GM12872 (cell line): ENCODE results near the gene KTN1.

Experiments
- TF ChIP-seq, protein P1 (sequence below): IDR thresholded peaks from 3 replicates; pipeline ENCODE4 v1.5.1; 2011; ENCODE audit warnings: low read depth, mild to moderate bottlenecking, low read length, moderate library complexity; ENCODE audit not compliant: insufficient read depth

KTN1 gene

DNA sequence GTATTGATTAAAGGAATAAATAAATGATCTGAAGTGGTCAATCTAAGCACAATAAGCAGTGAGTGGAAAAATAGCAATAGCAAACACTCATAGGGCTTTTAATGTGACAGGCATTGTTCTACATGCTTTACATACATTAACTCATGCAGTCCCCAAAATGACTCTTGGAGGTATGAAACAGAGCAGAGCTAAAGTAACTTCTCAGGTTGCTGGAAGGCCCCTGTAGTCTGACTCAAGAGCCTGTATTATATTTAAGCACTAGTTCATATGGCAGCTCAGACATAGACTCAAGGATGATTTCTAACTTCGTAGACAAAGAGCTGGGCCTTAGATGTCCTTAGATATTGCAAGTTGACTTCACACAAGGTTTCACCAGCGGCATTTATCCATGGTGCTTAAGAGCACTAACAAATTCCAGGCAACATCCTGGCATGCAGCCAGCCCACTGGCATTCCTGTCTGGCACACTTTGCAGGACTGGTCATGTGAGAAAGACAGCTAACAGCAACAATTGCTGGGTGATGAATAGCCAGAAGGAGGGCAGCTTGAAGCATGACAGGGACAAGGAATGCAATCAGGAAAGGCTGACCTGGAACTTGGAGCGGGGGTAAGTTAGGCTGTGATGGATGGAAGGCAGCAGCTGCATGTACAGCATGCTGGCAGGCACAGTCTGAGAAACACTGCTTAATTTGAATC lies 22.9 kb upstream of the KTN1 start:
- TF ChIP-seq, protein P1, sequence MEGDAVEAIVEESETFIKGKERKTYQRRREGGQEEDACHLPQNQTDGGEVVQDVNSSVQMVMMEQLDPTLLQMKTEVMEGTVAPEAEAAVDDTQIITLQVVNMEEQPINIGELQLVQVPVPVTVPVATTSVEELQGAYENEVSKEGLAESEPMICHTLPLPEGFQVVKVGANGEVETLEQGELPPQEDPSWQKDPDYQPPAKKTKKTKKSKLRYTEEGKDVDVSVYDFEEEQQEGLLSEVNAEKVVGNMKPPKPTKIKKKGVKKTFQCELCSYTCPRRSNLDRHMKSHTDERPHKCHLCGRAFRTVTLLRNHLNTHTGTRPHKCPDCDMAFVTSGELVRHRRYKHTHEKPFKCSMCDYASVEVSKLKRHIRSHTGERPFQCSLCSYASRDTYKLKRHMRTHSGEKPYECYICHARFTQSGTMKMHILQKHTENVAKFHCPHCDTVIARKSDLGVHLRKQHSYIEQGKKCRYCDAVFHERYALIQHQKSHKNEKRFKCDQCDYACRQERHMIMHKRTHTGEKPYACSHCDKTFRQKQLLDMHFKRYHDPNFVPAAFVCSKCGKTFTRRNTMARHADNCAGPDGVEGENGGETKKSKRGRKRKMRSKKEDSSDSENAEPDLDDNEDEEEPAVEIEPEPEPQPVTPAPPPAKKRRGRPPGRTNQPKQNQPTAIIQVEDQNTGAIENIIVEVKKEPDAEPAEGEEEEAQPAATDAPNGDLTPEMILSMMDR = no peak

GRCh38 chr14:55562135-55562534 lies 17.9 kb upstream of the KTN1 start:
- TF ChIP-seq, protein P1 = no peak

DNA sequence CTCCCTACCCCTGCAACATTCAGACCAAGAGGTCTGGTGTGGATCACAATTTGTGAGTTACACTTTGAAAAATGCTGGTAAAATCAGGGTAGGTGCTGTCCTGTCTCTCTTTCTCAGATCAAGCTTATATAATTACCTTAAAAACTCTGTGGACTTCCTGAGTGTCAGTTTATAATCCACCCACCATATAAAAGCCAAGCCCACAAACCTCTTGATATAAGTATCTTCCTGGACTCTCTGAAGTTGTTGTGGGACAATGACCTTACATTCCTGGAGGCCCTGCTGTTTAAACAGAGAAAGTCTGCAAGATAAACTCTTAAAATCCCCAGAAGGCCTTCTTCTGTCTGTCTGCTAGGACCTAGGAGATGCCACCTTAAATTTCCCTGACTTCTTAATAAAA lies 11.4 kb upstream of the KTN1 start:
- TF ChIP-seq, protein P1 = no peak

- TF ChIP-seq, protein P1 = no peak
Measured at GRCh38 chr14:55571125-55571889, 8.7 kb upstream of the KTN1 start.

DNA sequence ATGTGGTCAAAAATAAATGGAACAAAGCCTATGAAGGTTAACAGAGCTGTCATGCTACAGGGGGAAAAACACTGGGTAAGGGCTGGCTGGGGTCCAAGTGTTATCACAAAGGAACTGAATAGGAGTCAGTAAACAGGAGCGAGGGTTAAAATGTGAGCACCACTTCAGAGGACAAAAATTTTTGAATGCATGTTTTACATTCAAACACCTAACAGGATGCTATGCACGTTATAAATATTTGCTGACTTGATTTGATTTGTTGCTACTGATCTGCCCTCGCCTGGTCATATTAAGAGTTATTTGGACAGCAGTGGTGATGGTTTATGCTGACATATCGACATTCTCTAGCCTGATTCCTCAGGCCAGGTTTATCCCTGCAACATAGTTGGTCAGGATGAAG lies 7.4 kb upstream of the KTN1 start:
- TF ChIP-seq, protein P1 = no peak

- TF ChIP-seq, protein P1 = no peak
Measured at GRCh38 chr14:55574988-55575387, 5.0 kb upstream of the KTN1 start.

GRCh38 chr14:55577229-55577628 lies 2.8 kb upstream of the KTN1 start:
- TF ChIP-seq, protein P1 = no peak
